Keratinocyte (primary cell): ENCODE data around the gene TRIM8. TPM values are rescaled to one million over a fixed set of nuclear protein-coding genes. Genes with fewer than 3 reads are reported as not detected.

Source experiments
- DNase-seq: peaks from one replicate; pipeline ENCODE4 v3.0.0-alpha.2; 2011; ENCODE audit warnings: low read depth, missing footprints, low spot score
- FAIRE-seq: peaks from 2 replicates; lab custom pipeline; 2011; peaks lifted over from hg19 to GRCh38; lab: Jason Lieb, UNC
- H2AFZ ChIP-seq: 2 replicates; pipeline ENCODE4 v1.6.0; 2012; ENCODE audit warnings: low read length, control low read depth, inconsistent platforms; ENCODE audit not compliant: control insufficient read depth
- H3K27ac ChIP-seq: 2 replicates; pipeline ENCODE4 v1.5.1; 2011; ENCODE audit warnings: low read length; ENCODE audit not compliant: control insufficient read depth, insufficient read depth
- H3K27me3 ChIP-seq: 3 replicates; pipeline ENCODE4 v1.6.0; 2011; ENCODE audit warnings: low read length; ENCODE audit not compliant: control insufficient read depth, insufficient read depth; ENCODE audit errors: extremely low read depth
- H3K36me3 ChIP-seq, 2 experiments: 2 replicates in 1 of 2; 3 replicates in 1 of 2; pipeline ENCODE4 v1.5.1; 2011; ENCODE audit warnings: low read length in 2 of 2, mild to moderate bottlenecking in 1 of 2; ENCODE audit not compliant: control insufficient read depth in 2 of 2, insufficient read depth in 2 of 2; ENCODE audit errors: extremely low read depth in 1 of 2
- H3K4me1 ChIP-seq: 3 replicates; pipeline ENCODE4 v1.5.1; 2011; ENCODE audit warnings: low read length; ENCODE audit not compliant: control insufficient read depth, insufficient read depth; ENCODE audit errors: extremely low read depth
- H3K4me2 ChIP-seq: 3 replicates; pipeline ENCODE4 v1.6.0; 2011; ENCODE audit warnings: low read depth, low read length; ENCODE audit not compliant: control insufficient read depth, insufficient read depth; ENCODE audit errors: extremely low read depth
- H3K4me3 ChIP-seq, 3 experiments: fragments of 200-600 bp in 1 of 3; sonication (generic) in 1 of 3; 2 replicates in 2 of 3; 3 replicates in 1 of 3; pipeline ENCODE4 v1.5.1; 2011 to 2016; ENCODE audit warnings: low read length in 3 of 3, mild to moderate bottlenecking in 3 of 3, control low read depth in 2 of 3, inconsistent platforms in 1 of 3, low read depth in 1 of 3, mixed read lengths in 1 of 3, mixed run types in 1 of 3, moderate library complexity in 1 of 3; ENCODE audit not compliant: control insufficient read depth in 2 of 3, insufficient read depth in 2 of 3; ENCODE audit errors: extremely low read depth in 1 of 3
- H3K79me2 ChIP-seq: 2 replicates; pipeline ENCODE4 v1.6.0; 2012; ENCODE audit warnings: low read length; ENCODE audit not compliant: control insufficient read depth, insufficient read depth
- H3K9ac ChIP-seq: 3 replicates; pipeline ENCODE4 v1.6.0; 2011; ENCODE audit warnings: low read length; ENCODE audit not compliant: control insufficient read depth, insufficient read depth; ENCODE audit errors: extremely low read depth
- H3K9me1 ChIP-seq: 3 replicates; pipeline ENCODE4 v1.6.0; 2011; ENCODE audit warnings: low read length; ENCODE audit not compliant: control insufficient read depth, insufficient read depth; ENCODE audit errors: extremely low read depth
- H3K9me3 ChIP-seq: 2 replicates; pipeline ENCODE4 v1.5.1; 2012; ENCODE audit warnings: low read depth, low read length; ENCODE audit not compliant: control insufficient read depth
- H4K20me1 ChIP-seq: 3 replicates; pipeline ENCODE4 v1.6.0; 2011; ENCODE audit warnings: low read length; ENCODE audit not compliant: control insufficient read depth, insufficient read depth; ENCODE audit errors: extremely low read depth
- CTCF ChIP-seq, 3 experiments: IDR thresholded peaks in 1 of 3; conservative IDR thresholded peaks in 1 of 3; optimal IDR thresholded peaks in 1 of 3; 2 replicates in 2 of 3; 3 replicates in 1 of 3; pipeline versions ENCODE3 to v1.5.1; 2011; ENCODE audit warnings: low read length in 3 of 3, mild to moderate bottlenecking in 3 of 3, moderate library complexity in 2 of 3, control low read depth in 1 of 3, inconsistent platforms in 1 of 3; ENCODE audit not compliant: insufficient read depth in 2 of 3; ENCODE audit errors: extremely low read depth in 1 of 3
- EZH2 ChIP-seq: IDR thresholded peaks from one replicate; pipeline ENCODE4 v1.6.1; 2012; ENCODE audit warnings: inconsistent platforms, mild to moderate bottlenecking, low read length, moderate library complexity
- dilution Hi-C: fragments of 300-500 bp; cut with MboI; formaldehyde crosslinking; loops from one replicate; pipeline ENCODE4 v1.7.0; 2020; ENCODE audit warnings: low sequenced_read_pairs; ENCODE audit not compliant: extremely low pct_ligation_motif_present
- polyA plus RNA-seq, 5 experiments: library from polyadenylated mRNA; depleted of rRNA in 3 of 5; stranded (reverse) in 3 of 5; stranded (forward) in 1 of 5; unstranded in 1 of 5; fragments of >200 nt; gene quantifications; 1 replicate in 1 of 5; 2 replicates in 3 of 5; 3 replicates in 1 of 5; pipeline versions ENCODE4 v1.2.1 to v1.2.3, GENCODE V29; 2011 to 2012; ENCODE audit warnings: missing spikeins in 2 of 5, low read depth in 1 of 5, low replicate concordance in 1 of 5

The TRIM8 gene
- polyA plus RNA-seq, 1 donor (not counting 4 experiments of a cell fraction or from before 2014, with no cell fraction given): 24.8 TPM

- Histone ChIP-seq H3K4me2 (no peak overlapping the region), H4K20me1 (no peaks in the 10 kb centered on the region), H3K36me3 (peaks cover 0 to 1% of the 10 kb centered on the region in 2 experiments), H3K27me3 (no peaks in the 10 kb centered on the region), H2AFZ (no peak overlapping the region), H3K27ac (no peak overlapping the region), H3K9me3 (no peaks in the 10 kb centered on the region), H3K4me3 (no peak overlapping the region), H3K4me1 (peaks cover 3% of the 10 kb centered on the region), H3K9ac (no peak overlapping the region), H3K9me1 (no peaks in the 10 kb centered on the region), H3K79me2 (no peaks in the 10 kb centered on the region)
- DNase-seq (no peak), FAIRE-seq (peak; percentile 39)
- dilution Hi-C loops: no loop called here
- TF ChIP-seq EZH2 (no peak), CTCF (optimal IDR thresholded peaks at IDR 0.05 in 1 of 3, IDR thresholded peaks at IDR 0.05 in 1 of 3, conservative IDR thresholded peaks at IDR 0.05 in 1 of 3; ENCODE audit: extremely low read depth in 1 of 3, insufficient read depth in 2 of 3, low read length in 3 of 3) (no peak)
Measured at GRCh38 chr10:102701272-102701671, 57.0 kb downstream of the TRIM8 start.

GRCh38 chr10:102701796-102702195 is 57.5 kb downstream of the TRIM8 start:
- H3K79me2 ChIP-seq: no peaks in the 10 kb centered on the region
- H3K4me1 ChIP-seq: peaks cover 3% of the 10 kb centered on the region
- dilution Hi-C loops: no loop called here
- H2AFZ ChIP-seq: no peak overlapping the region
- H3K4me2 ChIP-seq: no peak overlapping the region
- H3K9me3 ChIP-seq: no peaks in the 10 kb centered on the region
- no peak overlapping the region for H3K27ac ChIP-seq
- H3K9ac ChIP-seq: no peak overlapping the region
- H4K20me1 ChIP-seq: no peaks in the 10 kb centered on the region
- no peaks in the 10 kb centered on the region for H3K27me3 ChIP-seq
- H3K36me3 ChIP-seq: peaks cover 0 to 1% of the 10 kb centered on the region in 2 experiments
- H3K9me1 ChIP-seq: no peaks in the 10 kb centered on the region
- TF ChIP-seq CTCF (optimal IDR thresholded peaks at IDR 0.05 in 1 of 3, IDR thresholded peaks at IDR 0.05 in 1 of 3, conservative IDR thresholded peaks at IDR 0.05 in 1 of 3; ENCODE audit: extremely low read depth in 1 of 3, insufficient read depth in 2 of 3, low read length in 3 of 3) (no peak), EZH2 (no peak)
- no peak overlapping the region for H3K4me3 ChIP-seq
- DNase-seq: no peak
- no peak for FAIRE-seq
